Stimulated activated naive CD8-positive, alpha-beta T cell treated with anti-CD3 and anti-CD28 coated beads, Interleukin-15, amount 100 ng/mL, for 72 hours (primary cell): Measurements from ENCODE around the gene RCAN3.
"Not testable (repeated sequence)": the region's sequence is repeated elsewhere in the genome, so short reads cannot be mapped to it uniquely, and the experiment has no call there.

Experiments
- ATAC-seq: fragments of 150-1000 bp; cut with Tn5 transposase; 2 replicates; pipeline ENCODE4 v1.10.0; 2021; ENCODE audit warnings: mild to moderate bottlenecking, moderate library complexity
- DNase-seq, 2 donors: peaks; one replicate each; pipeline ENCODE4 v3.0.0; 2021 to 2022
- H3K27ac Mint-ChIP-seq, 2 donors: one replicate each; pipeline ENCODE4 v1.8.0; 2022; ENCODE audit warnings: mild to moderate bottlenecking in 2 of 2, mixed read lengths in 2 of 2, moderate library complexity in 2 of 2
- H3K27me3 Mint-ChIP-seq: one replicate; pipeline ENCODE4 v1.8.0; 2022; ENCODE audit warnings: mixed read lengths
- H3K4me1 Mint-ChIP-seq: one replicate; pipeline ENCODE4 v1.8.0; 2022; ENCODE audit warnings: mild to moderate bottlenecking, mixed read lengths
- H3K4me3 Mint-ChIP-seq, 2 donors: one replicate each; pipeline ENCODE4 v1.8.0; 2022; ENCODE audit warnings: mild to moderate bottlenecking in 2 of 2, mixed read lengths in 2 of 2, moderate library complexity in 1 of 2
- H3K9me3 Mint-ChIP-seq, 2 donors: one replicate each; pipeline ENCODE4 v1.8.0; 2022; ENCODE audit warnings: mixed read lengths in 2 of 2

RCAN3 gene

DNA sequence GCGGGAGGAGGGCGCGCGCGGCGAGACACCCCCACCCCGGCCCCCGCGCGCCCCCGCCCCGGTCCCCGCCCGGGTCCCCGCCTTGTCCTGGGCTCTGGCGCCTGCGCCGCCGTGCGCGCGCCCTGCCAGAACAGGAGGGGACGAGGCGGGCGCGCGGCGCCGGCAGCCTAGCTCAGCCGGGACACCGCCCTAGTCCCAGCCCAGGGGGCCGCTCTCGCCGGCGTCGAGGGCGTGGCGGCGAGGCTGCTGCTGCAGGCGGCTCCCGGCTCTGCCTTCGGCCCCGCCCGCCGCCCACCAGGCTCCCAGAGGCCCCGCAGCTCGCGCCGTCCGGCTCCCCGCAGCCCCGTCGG is at the start of gene RCAN3:
Gene RCAN3 (plus strand): TSS at position 128 of the 350 bp plus-strand sequence. CDS start 11,537 bp downstream, outside the sequence.
- H3K27me3 Mint-ChIP-seq, result no peaks in the 10 kb centered on the region
- peak; percentile 89 for ATAC-seq
- H3K4me1 Mint-ChIP-seq, result peaks cover 62% of the 10 kb centered on the region
- H3K4me3 Mint-ChIP-seq, result peak within 1 kb of the TSS; percentile 93 to 96
- DNase-seq, result peak; percentile 92
- peak within 1 kb of the TSS; percentile 89 to 97 for H3K27ac Mint-ChIP-seq
- no peaks in the 10 kb centered on the region for H3K9me3 Mint-ChIP-seq

DNA sequence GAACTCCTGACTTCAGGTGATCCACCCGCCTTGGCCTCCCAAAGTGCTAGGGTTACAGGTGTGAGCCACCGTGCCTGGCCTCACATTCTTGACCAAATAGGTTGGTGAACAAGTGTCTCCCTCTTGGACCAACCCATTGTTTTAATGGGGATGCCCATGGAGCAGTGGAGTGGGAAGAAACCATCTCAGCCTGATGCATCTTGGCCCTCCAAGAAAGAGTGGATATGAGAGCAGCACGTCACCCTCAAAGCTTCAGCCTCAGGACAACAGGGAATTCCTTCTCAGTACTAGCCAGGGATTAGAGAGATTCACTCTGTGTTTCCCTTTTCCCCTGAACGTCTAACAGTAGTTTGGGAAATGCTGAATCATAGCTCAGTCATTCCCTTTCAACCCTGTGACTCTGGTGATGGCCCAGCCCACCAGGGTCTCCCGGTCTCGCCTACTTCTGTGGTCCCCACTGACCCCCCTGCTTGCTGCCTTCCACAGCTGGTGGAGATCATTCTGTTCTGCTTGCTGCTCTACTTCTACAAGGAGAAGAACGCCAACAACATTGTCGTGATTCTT is 49.6 kb upstream of the RCAN3 start:
- Mint-ChIP-seq H3K4me3 (no peak overlapping the region), H3K27ac (no peak overlapping the region), H3K9me3 (no peaks in the 10 kb centered on the region), H3K4me1 (no peaks in the 10 kb centered on the region), H3K27me3 (no peaks in the 10 kb centered on the region)
- no peak for ATAC-seq
- no peak for DNase-seq

DNA sequence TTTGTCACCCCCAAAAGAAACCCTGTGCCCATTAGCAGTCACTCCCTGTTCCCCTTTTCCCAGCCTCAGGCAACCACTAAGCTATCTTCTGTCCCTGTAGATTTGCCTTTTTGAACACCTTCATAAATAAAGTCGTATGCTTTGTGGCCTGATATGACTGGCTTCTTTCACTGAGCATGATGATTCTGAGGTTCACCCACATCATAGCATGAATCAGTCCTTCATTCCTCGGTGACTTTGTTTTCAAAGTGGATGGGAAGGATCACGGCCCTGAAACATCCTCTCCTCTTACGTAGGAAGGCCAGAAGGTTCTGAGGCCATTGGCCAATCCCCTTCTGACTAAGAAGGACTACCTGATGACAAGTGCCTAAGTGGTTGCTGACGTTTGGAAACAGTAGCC is 48.0 kb upstream of the RCAN3 start:
- ATAC-seq (no peak), DNase-seq (no peak)
- Mint-ChIP-seq H3K4me1 (peaks cover 4% of the 10 kb centered on the region), H3K27ac (no peak overlapping the region), H3K9me3 (no peaks in the 10 kb centered on the region), H3K4me3 (no peak overlapping the region), H3K27me3 (no peaks in the 10 kb centered on the region)

DNA sequence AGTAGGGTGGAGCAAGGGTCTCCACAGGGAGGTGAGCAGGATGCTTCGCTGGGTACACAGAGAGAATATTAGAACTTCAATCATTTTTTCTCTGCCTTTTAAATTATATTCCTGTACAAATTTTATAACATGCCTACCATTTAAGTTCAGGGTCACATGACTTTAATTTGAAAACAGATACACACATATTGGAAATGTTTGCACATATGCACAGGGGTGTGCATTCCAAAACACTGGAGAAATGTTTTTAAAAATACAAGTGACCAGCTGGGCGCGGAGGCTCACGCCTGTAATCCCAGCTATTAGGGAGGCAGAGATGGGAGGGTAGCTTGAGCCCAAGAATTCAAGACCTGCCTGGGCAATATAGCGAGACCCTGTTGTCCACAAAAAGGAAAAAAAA is 47.4 kb upstream of the RCAN3 start:
- H3K9me3 Mint-ChIP-seq, result peaks cover 0 to 3% of the 10 kb centered on the region in 2 donors
- ATAC-seq (no peak), DNase-seq (no peak)
- H3K27me3 Mint-ChIP-seq, result no peaks in the 10 kb centered on the region
- H3K27ac Mint-ChIP-seq, result no peak overlapping the region
- H3K4me1 Mint-ChIP-seq, result peaks cover 5% of the 10 kb centered on the region
- H3K4me3 Mint-ChIP-seq, result no peak overlapping the region

DNA sequence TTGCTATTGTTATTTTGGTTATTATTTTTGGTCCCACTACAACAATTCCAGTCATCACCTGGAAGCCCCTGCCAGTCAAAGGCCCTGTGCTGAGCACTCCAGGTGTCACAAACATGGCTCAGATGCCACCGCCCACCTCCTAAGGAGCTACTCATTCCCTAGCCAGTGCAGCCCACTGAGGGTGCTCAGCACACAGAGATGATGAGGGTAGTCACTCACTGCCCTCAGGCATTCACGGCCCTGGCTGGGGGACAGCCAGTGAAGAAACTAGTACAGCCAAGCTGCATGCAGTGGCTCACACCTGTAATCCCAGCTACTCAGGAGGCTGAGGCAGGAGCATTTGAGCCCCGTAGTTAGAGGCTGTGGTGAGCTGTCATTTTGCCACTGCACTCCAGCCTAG is 44.8 kb upstream of the RCAN3 start:
- H3K9me3 Mint-ChIP-seq, result peaks cover 8 to 17% of the 10 kb centered on the region in 2 donors
- no peak for DNase-seq
- no peak overlapping the region for H3K27ac Mint-ChIP-seq
- ATAC-seq, result no peak
- H3K4me3 Mint-ChIP-seq, result no peak overlapping the region
- peaks cover 6% of the 10 kb centered on the region for H3K4me1 Mint-ChIP-seq
- H3K27me3 Mint-ChIP-seq, result no peaks in the 10 kb centered on the region

DNA sequence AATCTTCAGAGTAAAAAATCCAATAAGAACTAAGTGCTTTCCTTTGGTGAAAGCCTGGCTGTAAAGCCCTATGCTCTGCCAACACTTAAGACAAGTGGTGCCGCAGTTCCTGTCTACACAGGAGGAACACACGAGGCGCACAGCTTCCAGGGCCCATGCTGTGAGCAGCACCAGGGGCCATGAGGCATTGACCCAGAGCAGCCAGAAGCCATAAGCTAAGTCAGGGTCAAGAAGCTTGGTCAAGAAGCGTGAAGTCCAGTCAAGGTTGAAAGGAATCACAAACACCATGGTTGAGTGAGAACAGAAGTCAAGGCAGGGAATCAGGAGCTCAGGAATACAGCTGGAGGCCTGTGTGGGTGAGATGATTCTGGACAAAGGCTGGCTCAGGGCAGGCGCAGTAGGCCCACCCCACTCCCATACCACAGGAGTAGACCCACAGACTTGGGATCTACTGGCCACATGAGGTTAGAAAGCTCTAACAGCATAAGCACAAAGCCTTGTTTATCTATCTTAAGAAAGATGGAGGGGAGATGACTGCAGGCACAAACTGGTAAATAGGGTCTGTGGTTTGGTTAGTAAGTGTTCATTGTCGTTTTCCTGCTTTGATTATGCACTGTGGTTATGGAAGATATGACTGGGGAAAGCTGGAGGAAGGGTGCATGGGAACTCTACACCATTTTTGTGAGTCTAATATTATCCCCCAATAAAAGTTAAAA is 42.9 kb upstream of the RCAN3 start:
- Mint-ChIP-seq H3K27me3 (no peaks in the 10 kb centered on the region), H3K4me1 (peaks cover 22% of the 10 kb centered on the region), H3K9me3 (peaks cover 8 to 17% of the 10 kb centered on the region in 2 donors), H3K27ac (peak overlapping the region in 1 of 2 donors; percentile 29), H3K4me3 (no peak overlapping the region)
- ATAC-seq, result no peak
- DNase-seq, result no peak

DNA sequence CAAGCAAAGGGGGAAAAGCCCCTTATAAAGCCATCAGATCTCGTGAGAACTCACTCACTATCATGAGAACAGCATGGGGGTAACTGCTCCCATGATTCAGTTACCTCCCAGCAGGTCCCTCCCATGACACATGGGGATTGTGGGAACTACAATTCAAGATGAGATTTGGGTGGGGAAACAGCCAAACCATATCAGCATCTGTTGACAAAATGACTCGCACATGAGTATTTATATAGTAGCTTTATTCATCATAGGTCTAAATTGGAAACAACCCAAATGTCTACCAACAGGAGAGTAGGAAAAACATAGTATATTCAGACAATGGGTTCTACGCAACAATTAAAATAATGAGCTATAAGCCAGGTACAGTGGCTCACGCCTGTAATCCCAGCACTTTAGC is 40.5 kb upstream of the RCAN3 start:
- H3K27me3 Mint-ChIP-seq, H3K27ac Mint-ChIP-seq, H3K4me3 Mint-ChIP-seq, ATAC-seq, DNase-seq: not testable (repeated sequence)
- peaks cover 8 to 17% of the 10 kb centered on the region in 2 donors for H3K9me3 Mint-ChIP-seq
- peaks cover 27% of the 10 kb centered on the region for H3K4me1 Mint-ChIP-seq

DNA sequence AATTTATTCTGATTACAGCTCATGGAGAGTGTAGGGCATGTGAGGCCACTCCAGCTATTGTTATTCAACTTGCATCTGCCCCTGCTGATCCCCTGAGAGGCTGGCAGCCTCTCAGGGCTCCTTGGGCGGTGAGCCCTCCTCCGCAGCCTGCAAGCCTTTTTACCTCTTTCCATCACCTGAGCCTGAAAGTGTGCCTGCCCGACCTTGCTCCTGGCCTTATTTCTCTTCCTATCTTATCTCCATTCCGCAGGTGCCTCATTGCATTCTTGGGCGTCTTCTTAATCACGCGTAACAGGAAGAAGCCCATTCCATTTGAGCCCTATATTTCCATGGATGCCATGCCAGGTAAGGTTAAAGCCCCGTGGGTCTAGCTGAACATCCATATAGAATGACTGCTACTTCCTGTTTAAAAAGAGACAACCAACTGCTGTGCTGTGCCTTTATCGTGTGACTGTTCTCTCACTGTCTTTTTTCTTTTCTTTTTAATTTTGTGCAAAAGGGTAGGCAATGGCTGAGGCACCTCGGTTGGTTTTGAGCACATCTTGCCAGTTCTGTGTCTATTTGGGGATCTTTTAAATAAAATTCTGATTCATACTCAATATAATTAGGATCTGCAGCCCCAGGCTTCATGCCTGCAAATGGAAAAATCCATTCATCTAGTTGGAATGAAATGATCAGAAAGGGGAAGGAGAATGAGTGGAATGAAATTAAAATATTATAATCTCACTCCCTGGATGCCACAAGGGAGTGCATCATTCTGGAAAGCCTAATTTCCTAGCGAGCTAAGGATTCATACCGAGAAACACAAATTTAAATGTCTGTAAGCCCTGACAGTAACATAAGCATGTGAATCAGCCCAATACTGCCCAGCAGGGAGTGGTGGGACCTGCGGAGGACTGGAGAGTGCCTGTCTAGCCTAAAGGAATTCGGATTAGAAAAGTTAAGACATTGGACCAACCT is 38.6 kb upstream of the RCAN3 start:
- ATAC-seq (no peak), DNase-seq (no peak)
- Mint-ChIP-seq H3K9me3 (peaks cover 8 to 17% of the 10 kb centered on the region in 2 donors), H3K4me1 (peaks cover 35% of the 10 kb centered on the region), H3K4me3 (no peak overlapping the region), H3K27ac (peak overlapping the region; percentile 82 to 92), H3K27me3 (no peaks in the 10 kb centered on the region)

DNA sequence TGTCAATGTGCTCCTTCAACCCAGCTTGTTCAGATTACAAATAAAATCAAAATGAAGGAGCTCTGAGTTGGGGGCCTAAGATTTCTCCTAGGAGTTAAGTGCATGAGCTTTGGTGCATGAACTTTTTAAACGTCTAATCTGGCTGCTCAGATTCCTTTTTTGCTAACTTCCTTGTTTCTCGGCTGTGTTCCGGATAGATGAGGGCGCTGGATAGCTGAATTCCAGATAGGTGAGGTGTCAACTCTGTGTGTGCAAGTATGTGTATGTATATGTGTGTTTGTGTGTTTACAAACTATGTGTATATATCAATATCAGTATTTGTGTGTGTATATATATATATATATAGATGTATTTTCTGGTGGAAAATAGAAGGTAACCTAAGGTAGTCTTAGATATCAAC is 37.5 kb upstream of the RCAN3 start:
- Mint-ChIP-seq H3K9me3 (peaks cover 8 to 15% of the 10 kb centered on the region in 2 donors), H3K27ac (peak overlapping the region in 1 of 2 donors; percentile 23), H3K4me1 (peaks cover 31% of the 10 kb centered on the region), H3K4me3 (no peak overlapping the region), H3K27me3 (no peaks in the 10 kb centered on the region)
- DNase-seq (no peak), ATAC-seq (no peak)

DNA sequence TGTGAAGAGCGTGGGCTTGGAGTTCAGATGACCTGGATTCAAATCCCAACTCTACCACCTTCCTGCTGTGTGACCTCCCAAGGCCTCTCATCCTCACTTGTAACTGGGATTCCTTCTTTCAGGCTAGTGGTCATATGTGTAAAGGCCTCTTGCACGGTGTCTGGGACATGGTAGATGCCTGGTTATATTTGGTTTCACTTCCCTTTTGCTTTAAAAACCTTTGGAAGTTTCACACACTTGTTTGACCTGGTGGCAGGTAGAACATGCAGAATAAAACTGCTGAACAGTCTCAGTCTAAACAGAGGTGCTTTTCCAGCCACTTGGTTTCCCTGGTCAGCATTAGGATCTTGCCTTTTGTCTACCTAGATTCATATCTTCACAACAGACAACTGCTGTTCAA is 37.0 kb upstream of the RCAN3 start:
- Mint-ChIP-seq H3K4me3 (no peak overlapping the region), H3K9me3 (peaks cover 8 to 10% of the 10 kb centered on the region in 2 donors), H3K27me3 (no peaks in the 10 kb centered on the region), H3K27ac (peak overlapping the region in 1 of 2 donors; percentile 31), H3K4me1 (peaks cover 31% of the 10 kb centered on the region)
- ATAC-seq (no peak), DNase-seq (no peak)

DNA sequence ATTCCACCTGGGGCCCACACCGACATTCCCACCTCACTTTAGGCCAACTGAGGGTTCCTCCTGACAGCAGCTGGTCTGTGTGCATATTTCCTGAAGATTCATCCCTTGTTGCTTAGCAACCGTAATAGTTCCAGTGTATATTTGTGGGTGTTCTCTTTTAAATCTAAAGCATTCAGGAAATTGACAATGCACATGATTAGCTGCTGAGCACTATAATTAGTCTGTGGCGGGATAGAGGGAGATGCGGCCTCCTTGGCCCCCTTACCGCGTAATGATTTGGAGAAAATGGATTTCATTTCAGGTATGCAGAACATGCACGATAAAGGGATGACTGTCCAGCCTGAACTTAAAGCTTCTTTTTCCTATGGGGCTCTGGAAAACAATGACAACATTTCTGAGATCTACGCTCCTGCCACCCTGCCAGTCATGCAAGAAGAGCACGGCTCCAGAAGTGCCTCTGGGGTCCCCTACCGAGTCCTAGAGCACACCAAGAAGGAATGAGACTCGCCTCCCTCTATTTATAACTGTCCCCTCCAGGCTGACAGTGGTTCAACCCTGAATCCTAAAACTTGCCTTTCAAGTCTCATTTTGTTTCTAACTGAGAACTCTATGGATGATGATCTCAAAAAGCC is 33.8 kb upstream of the RCAN3 start:
- no peaks in the 10 kb centered on the region for H3K27me3 Mint-ChIP-seq
- H3K4me3 Mint-ChIP-seq, result no peak overlapping the region
- H3K4me1 Mint-ChIP-seq, result peaks cover 21% of the 10 kb centered on the region
- no peaks in the 10 kb centered on the region for H3K9me3 Mint-ChIP-seq
- no peak overlapping the region for H3K27ac Mint-ChIP-seq
- DNase-seq (no peak), ATAC-seq (no peak)

DNA sequence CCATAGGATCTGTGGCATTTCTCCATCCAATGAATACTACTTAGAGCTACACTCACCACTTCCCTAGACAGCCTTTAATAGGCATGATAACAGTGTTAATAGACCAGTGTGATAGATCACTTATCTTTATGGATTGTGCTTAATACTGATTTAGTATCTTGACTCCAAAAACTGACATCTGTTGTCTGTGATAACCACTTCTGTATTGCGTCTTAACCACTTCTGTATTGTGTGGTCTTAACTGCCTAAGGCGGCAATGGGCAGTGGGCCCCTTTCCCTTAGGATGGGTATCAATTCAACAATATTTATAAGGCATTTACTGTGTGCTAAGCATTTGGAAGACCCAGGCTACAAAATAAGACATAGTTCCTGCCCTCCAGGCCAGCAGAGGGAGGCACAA is 32.0 kb upstream of the RCAN3 start:
- Mint-ChIP-seq H3K4me3 (no peak overlapping the region), H3K4me1 (peaks cover 10% of the 10 kb centered on the region), H3K27ac (no peak overlapping the region), H3K9me3 (no peaks in the 10 kb centered on the region), H3K27me3 (no peaks in the 10 kb centered on the region)
- DNase-seq (no peak), ATAC-seq (no peak)

DNA sequence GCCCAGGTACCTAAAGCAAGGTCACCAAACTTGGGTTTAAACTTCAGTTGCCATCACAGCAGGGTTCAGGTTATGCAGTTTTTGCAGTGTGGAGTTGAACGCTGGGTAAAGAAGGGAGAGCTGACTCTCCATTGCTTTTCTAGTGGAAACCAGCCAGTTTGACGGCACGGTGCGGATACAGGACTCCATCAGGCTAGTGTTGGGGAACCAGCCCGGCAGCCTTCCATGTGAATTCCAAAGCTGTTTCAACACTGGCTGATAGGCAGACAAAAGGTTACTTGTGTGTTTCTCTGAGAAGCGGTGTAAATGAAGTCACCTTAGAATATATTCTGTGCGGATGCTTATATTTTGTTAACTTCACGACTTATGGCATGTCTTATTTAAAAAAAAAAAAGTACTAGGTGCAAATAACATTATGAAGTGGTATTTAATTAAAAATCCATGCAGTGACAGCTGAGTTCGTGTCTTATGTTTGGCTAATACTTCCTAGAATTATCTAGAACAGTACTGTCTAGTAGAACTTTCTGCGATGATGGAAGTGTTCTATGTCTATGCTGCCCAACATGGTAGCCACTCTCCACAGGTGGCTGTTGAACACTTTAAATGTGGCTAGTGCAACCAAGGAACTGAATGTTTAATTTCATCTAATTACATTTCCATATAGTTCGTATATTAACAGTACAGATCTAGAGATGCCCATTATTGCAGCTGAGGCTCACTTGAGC is 29.9 kb upstream of the RCAN3 start:
- Mint-ChIP-seq H3K4me3 (no peak overlapping the region), H3K27ac (peak overlapping the region in 1 of 2 donors; percentile 16)

DNA sequence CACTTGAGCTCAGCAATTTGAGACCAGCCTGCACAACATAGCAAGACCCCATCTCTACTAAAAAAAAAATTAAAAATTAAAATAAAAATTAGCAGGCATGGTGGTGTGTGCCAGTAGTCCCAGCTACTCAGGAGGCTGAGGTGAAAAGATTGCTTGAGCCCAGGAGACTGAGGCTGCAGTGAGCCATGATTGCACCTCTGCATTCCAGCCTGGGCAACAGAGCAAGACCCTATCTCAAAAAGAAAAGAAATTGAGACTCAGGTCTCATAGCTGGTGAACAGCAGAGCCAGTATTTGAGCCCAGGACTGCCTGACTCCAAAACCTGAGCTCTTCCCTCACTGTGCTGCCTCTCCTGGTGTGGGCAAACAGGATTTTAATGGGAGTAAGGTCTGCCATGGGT is 28.4 kb upstream of the RCAN3 start:
- no peaks in the 10 kb centered on the region for H3K27me3 Mint-ChIP-seq
- H3K4me3 Mint-ChIP-seq, result no peak overlapping the region
- DNase-seq (no peak), ATAC-seq (no peak)
- no peak overlapping the region for H3K27ac Mint-ChIP-seq
- H3K4me1 Mint-ChIP-seq, result peaks cover 25% of the 10 kb centered on the region
- no peaks in the 10 kb centered on the region for H3K9me3 Mint-ChIP-seq

More for the DNA sequence above, 29.9 kb upstream of the RCAN3 start:
- Mint-ChIP-seq H3K4me1 (peaks cover 25% of the 10 kb centered on the region), H3K27me3 (no peaks in the 10 kb centered on the region), H3K9me3 (no peaks in the 10 kb centered on the region)
- ATAC-seq (no peak), DNase-seq (no peak)

DNA sequence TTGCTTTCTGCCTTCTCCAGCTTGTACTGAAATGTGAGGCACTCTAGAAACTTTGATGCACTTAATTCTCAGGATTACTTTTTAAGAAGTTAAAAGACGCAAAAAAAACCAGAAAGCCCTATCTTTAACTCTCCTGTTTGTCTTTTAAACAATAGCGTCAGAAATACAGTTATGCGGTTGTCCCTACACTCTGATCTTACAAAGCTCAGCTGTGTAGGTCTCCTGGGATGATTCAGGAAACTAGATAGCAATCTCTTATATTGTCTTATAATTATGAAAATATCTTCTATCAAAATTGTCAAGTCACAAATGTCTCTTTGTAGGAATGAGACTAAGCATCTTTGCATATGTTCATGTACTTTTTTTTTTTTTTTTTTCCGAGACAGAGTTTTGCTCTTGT is 26.9 kb upstream of the RCAN3 start:
- Mint-ChIP-seq H3K4me1 (peaks cover 33% of the 10 kb centered on the region), H3K27me3 (no peaks in the 10 kb centered on the region), H3K27ac (no peak overlapping the region), H3K4me3 (no peak overlapping the region), H3K9me3 (no peaks in the 10 kb centered on the region)
- no peak for ATAC-seq
- DNase-seq, result no peak
